ENCODE results near the gene KSR2.

GRCh38 chr12:117936722-117937484 lies 31.9 kb downstream of the KSR2 start:
- TF ChIP-seq, protein P1, sequence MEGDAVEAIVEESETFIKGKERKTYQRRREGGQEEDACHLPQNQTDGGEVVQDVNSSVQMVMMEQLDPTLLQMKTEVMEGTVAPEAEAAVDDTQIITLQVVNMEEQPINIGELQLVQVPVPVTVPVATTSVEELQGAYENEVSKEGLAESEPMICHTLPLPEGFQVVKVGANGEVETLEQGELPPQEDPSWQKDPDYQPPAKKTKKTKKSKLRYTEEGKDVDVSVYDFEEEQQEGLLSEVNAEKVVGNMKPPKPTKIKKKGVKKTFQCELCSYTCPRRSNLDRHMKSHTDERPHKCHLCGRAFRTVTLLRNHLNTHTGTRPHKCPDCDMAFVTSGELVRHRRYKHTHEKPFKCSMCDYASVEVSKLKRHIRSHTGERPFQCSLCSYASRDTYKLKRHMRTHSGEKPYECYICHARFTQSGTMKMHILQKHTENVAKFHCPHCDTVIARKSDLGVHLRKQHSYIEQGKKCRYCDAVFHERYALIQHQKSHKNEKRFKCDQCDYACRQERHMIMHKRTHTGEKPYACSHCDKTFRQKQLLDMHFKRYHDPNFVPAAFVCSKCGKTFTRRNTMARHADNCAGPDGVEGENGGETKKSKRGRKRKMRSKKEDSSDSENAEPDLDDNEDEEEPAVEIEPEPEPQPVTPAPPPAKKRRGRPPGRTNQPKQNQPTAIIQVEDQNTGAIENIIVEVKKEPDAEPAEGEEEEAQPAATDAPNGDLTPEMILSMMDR (IDR thresholded peaks at IDR 0.05; ENCODE audit: low read depth, low read length, poor library complexity, severe bottlenecking) = no peak
- TF ChIP-seq EZH2phosphoT487 (IDR thresholded peaks at IDR 0.05; ENCODE audit: borderline replicate concordance, low read length) = no peak
